ENCODE results near the gene SECISBP2L. TPM values are rescaled to one million over a fixed set of nuclear protein-coding genes. Genes with fewer than 3 reads are reported as not detected.
A peak's percentile ranks its signal among the peaks of the same experiment; 100 is the strongest.
"Not testable (repeated sequence)": the region's sequence is repeated elsewhere in the genome, so short reads cannot be mapped to it uniquely, and the experiment has no call there.

The SECISBP2L gene
- total RNA-seq, 1 experiment from 2014 or later = 14.5 TPM

DNA sequence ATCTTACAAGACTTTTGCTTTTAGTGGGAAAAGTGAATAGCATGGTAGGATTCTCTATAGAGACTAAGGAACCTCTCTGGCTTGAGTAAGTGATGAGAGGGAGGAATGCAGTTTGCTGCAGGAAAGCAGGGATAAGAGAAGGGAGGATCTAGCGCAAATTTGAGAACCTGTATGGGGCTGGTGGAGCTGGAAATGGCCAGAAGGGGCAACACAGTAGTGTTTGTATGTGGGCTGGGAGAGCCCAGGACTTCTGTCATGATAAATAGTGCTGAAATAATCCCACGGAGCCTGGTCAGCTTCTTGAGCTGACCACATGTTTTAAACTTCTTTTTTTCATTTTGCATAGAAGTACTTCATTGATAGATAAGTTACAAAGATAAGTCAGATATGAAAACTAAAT, 71.4 kb downstream of the SECISBP2L start:
- peak; percentile 71 for DNase-seq
- Histone ChIP-seq H3K27me3 (ENCODE audit: control insufficient read depth, insufficient read depth, low read length) (0 out of 2 replicates have a peak, but pooled peaks cover 2% of the 10 kb centered on the region), H3K4me3 (ENCODE audit: insufficient read depth, low read depth, low read length) (no peak overlapping the region), H3K36me3 (replicated peaks; ENCODE audit: control insufficient read depth, insufficient read depth, low read length) (no peaks in the 10 kb centered on the region)

DNA sequence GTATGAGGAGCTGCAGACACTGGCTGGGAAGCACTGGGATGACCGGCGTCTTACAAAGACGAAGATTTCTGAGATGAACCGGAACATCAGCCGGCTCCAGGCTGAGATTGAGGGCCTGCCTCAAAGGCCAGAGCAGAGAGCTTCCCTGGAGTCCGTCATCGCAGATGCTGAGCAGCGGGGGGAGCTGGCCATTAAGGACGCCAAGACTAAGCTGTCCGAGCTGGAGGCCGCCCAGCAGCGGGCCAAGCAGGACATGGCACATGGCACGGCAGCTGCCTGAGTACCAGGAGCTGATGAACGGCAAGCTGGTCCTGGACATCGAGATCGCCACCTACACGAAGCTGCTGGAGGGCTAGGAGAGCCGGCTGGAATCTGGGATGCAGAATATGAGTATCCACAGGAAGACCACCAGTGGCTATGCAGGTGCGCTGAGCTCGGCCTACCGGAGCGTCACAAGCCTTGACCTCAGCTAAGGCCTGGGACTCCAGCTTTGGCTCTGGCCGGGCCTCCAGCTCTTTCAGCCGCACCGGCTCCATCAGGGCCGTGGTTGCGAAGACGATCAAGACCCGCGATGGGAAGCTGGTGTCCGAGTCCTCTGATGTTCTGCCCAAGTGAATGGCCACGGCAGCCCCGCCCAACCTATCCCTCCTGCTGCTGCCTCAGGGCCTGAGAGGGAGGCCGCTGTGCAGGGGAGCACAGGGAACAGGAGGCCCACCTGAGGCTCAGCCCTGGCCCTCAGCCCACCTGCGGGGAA, 73.3 kb downstream of the SECISBP2L start:
- no peak overlapping the region for H3K4me3 ChIP-seq (ENCODE audit: insufficient read depth, low read depth, low read length)
- DNase-seq = no peak
- H3K36me3 ChIP-seq (replicated peaks; ENCODE audit: control insufficient read depth, insufficient read depth, low read length) = no peaks in the 10 kb centered on the region
- H3K27me3 ChIP-seq (ENCODE audit: control insufficient read depth, insufficient read depth, low read length) = 0 out of 2 replicates have a peak, but pooled peaks cover 2% of the 10 kb centered on the region

DNA sequence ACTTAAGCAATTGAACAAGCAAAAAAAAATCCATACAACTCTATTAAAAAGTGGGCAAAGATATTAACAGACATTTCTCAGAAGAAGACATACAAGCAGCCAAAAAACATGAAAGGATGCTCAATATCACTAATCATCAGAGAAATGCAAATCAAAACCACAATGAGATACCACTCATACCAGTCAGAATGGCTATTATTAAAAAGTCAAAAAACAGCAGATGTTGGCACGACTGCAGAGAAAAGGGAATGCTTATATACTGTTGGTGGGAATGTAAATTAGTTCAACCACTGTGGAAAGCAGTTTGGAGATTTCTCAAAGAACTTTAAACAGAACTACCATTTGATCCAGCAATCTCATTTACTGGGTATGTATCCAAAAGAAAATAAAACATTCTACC, 75.3 kb downstream of the SECISBP2L start:
- not testable (repeated sequence) for H3K4me3 ChIP-seq (ENCODE audit: insufficient read depth, low read depth, low read length); H3K27me3 ChIP-seq (ENCODE audit: control insufficient read depth, insufficient read depth, low read length); DNase-seq; H3K36me3 ChIP-seq (replicated peaks; ENCODE audit: control insufficient read depth, insufficient read depth, low read length)

DNA sequence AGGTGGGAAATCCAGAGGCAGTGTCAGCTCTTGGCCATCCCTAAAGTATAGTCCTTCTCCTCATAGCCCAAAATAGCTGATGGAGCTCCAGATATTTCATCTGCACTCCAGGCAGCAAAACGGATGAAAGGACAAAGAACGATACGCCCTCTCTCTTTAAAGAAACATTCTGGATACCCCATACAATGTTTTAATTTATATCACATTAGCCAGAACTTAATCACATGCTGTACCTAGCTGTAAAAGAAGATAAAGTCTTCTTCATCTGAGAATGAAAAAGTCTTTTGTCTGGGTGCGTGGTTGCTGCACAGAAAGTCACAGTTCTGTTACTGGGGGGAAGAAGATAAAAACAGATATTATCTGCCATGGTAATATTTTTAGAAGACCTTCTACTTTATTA, 78.2 kb downstream of the SECISBP2L start:
- Histone ChIP-seq H3K4me3 (ENCODE audit: insufficient read depth, low read depth, low read length) (no peak overlapping the region), H3K36me3 (replicated peaks; ENCODE audit: control insufficient read depth, insufficient read depth, low read length) (no peaks in the 10 kb centered on the region), H3K27me3 (ENCODE audit: control insufficient read depth, insufficient read depth, low read length) (peaks cover 3% of the 10 kb centered on the region)
- no peak for DNase-seq

DNA sequence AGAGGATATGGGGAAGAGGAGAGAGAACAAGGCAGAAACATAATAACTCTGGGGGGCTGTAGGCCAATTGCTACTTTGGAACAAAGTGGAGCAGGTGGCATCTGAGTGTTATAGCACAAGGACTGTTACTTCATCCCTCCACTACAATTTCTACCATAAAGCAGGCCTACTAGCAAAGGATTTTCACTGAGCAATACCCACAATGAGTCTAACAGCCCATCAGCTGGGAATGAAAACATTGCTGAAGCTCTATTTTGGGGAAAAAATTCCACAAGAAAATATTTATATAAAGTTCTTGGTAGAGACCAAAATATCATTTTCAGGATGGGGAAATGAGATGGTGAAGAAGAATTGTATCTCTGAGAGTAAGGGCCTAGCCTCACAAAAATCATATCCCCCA, 78.9 kb downstream of the SECISBP2L start:
- Histone ChIP-seq H3K4me3 (ENCODE audit: insufficient read depth, low read depth, low read length) (no peak overlapping the region), H3K27me3 (ENCODE audit: control insufficient read depth, insufficient read depth, low read length) (peaks cover 10% of the 10 kb centered on the region), H3K36me3 (replicated peaks; ENCODE audit: control insufficient read depth, insufficient read depth, low read length) (no peaks in the 10 kb centered on the region)
- DNase-seq = no peak

DNA sequence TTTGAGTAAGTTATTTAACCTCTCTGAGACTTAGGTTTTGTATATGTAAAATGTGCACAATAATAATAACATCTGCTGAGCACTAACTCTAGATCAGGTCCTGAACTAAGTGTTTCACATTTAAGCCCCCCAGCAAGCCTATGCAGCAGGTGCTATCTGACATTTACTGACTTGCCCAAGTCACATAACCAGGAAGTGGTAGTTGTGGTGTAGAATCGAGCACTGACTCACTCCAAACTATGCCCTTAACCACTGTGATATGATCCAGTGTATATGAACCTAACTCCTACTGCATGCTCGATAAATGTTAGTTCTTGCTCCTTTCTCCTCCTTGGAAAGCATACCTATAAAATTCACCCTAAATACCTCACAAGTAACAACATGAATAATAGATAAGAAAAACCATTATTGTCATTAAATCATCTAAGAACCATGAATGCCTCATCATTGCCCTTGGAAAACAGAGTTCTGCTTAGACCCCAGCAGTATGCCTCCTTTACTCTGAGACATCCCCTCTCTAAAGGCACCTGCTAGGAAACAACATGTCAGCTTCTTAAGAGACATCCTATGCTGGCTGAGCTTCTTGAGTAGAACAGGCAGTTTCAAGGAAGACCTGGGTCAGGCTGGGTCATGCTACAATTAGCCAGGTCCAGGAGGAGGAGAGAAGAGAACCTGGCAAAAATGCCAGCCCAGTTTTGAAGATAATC, 79.5 kb downstream of the SECISBP2L start:
- H3K4me3 ChIP-seq (ENCODE audit: insufficient read depth, low read depth, low read length) = no peak overlapping the region
- no peaks in the 10 kb centered on the region for H3K36me3 ChIP-seq (replicated peaks; ENCODE audit: control insufficient read depth, insufficient read depth, low read length)
- DNase-seq = no peak
- H3K27me3 ChIP-seq (ENCODE audit: control insufficient read depth, insufficient read depth, low read length) = peaks cover 16% of the 10 kb centered on the region

DNA sequence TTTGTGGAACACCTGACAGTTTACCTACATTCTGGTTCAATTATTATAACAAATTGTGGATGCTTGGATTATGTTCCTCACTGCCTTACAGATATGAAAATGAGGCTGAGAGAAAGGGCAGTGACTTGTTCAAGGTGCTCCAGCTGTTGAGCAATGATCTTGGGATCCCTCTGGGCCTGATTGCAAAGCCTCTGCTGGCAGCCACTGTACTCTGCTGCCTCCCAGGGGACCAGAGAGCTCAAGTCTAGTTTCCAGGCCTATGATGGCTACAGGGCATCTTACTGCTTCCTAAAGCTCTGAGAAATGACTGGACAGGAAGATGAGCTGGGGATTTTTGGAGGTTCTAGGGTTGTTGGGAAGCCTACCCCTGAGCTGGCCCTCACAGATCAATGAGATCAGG, 80.3 kb downstream of the SECISBP2L start:
- Histone ChIP-seq H3K4me3 (ENCODE audit: insufficient read depth, low read depth, low read length) (no peak overlapping the region), H3K36me3 (replicated peaks; ENCODE audit: control insufficient read depth, insufficient read depth, low read length) (no peaks in the 10 kb centered on the region), H3K27me3 (ENCODE audit: control insufficient read depth, insufficient read depth, low read length) (peaks cover 20% of the 10 kb centered on the region)
- peak; percentile 33 for DNase-seq

DNA sequence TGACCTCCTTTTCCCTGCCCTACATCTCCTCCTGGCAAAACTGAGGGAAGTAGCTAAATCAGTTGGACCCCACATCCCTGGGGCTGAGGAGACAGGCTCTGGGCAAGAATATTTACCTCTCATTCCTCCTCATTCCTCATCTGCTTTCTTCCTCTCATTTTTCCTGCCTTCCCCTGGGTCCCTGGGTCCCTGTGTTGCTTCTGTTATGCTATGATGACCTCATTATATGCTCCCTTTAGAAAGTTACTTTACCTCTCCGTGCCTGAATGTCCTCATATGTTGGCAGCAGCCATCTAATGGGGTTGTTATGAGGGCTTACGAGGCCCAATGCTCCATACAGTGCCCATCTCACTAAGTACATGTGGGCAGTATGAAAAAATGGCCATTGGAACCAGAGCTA, 81.3 kb downstream of the SECISBP2L start:
- peaks cover 21% of the 10 kb centered on the region for H3K27me3 ChIP-seq (ENCODE audit: control insufficient read depth, insufficient read depth, low read length)

DNA sequence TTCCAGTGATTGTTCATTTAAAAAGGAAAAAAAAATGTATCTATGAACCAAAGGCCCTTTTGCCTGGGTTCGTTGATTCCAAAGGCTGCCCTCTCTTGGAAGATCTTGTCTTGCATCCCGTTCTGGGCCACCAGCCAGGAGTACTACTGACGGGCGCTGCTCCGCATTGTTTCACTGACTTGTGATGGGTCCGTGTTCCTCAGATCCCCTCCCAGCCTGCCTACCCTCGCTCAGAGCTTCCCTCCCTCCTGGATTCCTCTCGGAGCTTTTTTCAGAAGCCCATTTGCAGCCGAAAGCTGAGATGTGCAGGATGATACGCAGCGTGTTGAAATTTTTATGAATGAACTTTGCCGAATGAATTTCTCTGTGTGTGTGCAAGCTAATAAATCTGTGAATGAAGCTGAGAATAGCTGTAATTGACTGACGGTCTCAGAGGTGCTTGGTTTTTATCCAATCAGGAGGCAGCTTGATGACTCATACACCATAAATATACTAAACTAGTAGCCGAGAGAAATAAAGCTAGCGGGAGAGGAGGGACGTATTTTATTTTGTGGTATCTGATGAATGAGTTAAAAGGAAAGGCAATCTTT, 82.6 kb downstream of the SECISBP2L start, which contains the start of gene SHC4:
Gene SHC4 (minus strand): TSS at position 396 of the 590 bp plus-strand sequence. CDS start 904 bp downstream, outside the sequence.
- Histone ChIP-seq H3K27me3 (ENCODE audit: control insufficient read depth, insufficient read depth, low read length) (peaks cover 21% of the 10 kb centered on the region), H3K4me3 (ENCODE audit: insufficient read depth, low read depth, low read length) (peak within 1 kb of the TSS; percentile 55), H3K36me3 (replicated peaks; ENCODE audit: control insufficient read depth, insufficient read depth, low read length) (no peaks in the 10 kb centered on the region)
- DNase-seq = peak; percentile 80

More for the DNA sequence above, 81.3 kb downstream of the SECISBP2L start:
- no peak for DNase-seq
- Histone ChIP-seq H3K4me3 (ENCODE audit: insufficient read depth, low read depth, low read length) (no peak overlapping the region), H3K36me3 (replicated peaks; ENCODE audit: control insufficient read depth, insufficient read depth, low read length) (no peaks in the 10 kb centered on the region)

DNA sequence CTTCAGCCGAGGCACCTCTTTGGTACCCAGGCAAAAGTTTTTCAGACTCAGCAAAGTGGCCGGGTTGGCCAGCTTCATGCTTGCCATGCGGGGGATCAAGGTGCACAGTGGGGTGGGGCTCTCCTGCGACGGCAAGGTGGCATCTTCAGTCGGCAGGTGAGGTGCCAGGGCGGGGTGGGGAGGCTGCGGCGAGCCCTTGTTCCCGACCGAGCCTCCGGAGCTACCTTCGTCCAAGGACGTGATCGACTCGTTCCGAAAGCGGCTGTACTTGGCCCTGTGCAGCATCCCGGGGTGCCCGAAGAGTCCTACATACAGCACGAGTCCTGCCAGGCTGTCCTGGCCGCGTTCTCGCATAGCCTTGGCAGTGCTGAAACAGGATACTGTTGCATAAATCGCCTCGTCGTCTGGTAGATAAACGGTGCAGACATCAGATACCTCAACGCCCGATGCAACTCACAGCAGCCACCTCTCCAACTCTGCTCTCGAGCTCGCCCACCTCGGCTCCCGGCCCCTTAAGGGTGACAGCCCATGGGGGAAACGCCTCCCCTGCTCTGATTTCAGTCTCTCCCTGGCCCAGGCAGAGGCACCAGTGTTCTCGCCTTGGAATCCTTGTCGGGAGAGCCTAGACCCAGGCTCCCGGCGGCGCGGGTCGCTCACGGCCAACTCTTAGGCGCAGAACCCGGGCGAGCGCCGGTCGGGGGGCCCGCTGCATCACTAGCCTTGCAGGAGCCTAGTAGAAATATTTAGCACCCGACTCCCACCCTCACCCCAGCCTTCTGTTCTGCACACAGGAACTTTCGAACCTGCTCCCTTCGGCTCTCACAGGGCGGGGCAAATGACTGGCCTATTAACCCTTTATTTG, 83.4 kb downstream of the SECISBP2L start:
- H3K27me3 ChIP-seq (ENCODE audit: control insufficient read depth, insufficient read depth, low read length) = peaks cover 21% of the 10 kb centered on the region
- peak; percentile 63 for DNase-seq
- peak overlapping the region; percentile 55 for H3K4me3 ChIP-seq (ENCODE audit: insufficient read depth, low read depth, low read length)
- H3K36me3 ChIP-seq (replicated peaks; ENCODE audit: control insufficient read depth, insufficient read depth, low read length) = no peaks in the 10 kb centered on the region

DNA sequence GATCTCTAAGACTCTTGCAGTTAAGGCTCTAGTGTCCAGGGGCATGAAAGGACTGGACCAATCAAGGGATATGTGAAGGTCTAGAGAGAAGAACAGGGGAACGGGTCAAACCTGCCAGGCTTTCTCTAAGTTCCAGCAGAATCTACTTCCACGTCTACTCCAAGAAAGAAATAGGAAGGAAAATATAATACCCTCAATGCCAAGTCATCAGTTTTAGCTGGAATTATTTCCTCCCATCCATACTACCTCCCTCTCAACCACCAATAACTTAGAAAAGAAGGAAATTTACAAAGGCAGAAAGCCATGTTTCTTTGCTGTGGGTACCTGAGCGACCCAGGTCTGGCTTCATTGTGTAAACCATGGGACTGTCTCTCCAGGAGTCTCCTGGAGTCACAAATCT, 90.3 kb downstream of the SECISBP2L start:
- H3K4me3 ChIP-seq (ENCODE audit: insufficient read depth, low read depth, low read length) = no peak overlapping the region
- no peak for DNase-seq
- H3K36me3 ChIP-seq (replicated peaks; ENCODE audit: control insufficient read depth, insufficient read depth, low read length) = no peaks in the 10 kb centered on the region
- peaks cover under 1% of the 10 kb centered on the region; the same call in 1 of the 2 replicates for H3K27me3 ChIP-seq (ENCODE audit: control insufficient read depth, insufficient read depth, low read length)

DNA sequence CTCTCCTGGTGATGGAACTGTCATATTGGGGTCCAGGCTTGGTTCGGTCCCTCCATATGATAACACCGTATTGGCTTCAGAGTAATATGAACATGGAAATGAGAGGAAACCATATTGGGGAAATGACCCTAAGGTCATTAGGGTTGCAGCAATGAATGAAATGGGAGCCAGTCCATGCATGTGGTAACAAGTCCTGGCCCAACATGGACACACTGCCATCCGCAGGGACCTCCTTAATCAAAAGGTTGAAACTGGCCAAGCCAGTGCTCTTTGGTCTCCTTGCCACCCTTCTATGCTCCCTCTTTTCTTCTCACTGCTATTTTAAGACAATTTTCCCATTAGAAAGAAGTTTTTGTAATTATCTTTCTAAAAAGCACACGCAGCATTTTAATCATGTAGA, 90.9 kb downstream of the SECISBP2L start:
- H3K27me3 ChIP-seq (ENCODE audit: control insufficient read depth, insufficient read depth, low read length) = no peaks in the 10 kb centered on the region; the same call in 1 of the 2 replicates
- H3K4me3 ChIP-seq (ENCODE audit: insufficient read depth, low read depth, low read length) = no peak overlapping the region
- no peak for DNase-seq
- no peaks in the 10 kb centered on the region for H3K36me3 ChIP-seq (replicated peaks; ENCODE audit: control insufficient read depth, insufficient read depth, low read length)

DNA sequence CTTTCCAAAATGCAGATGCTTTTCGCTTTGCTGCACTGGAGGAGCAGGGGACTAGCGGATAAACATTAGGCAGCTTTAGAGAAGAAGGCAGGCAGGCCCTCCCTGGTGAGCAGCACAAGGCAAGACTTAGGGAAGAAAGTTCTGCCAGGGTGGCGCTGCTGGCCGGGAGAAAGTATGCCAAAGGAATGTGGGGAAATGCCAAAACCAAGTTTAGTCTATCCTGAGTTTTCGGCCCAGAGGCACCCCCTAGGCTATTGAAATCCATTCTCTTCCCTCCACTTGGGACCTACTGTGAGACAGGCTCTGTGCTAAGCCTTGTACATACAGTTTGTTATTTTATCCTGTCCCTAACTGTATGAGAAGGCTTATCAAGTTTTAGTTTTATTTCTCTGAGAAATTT, 91.7 kb downstream of the SECISBP2L start:
- Histone ChIP-seq H3K4me3 (ENCODE audit: insufficient read depth, low read depth, low read length) (no peak overlapping the region), H3K36me3 (replicated peaks; ENCODE audit: control insufficient read depth, insufficient read depth, low read length) (no peaks in the 10 kb centered on the region), H3K27me3 (ENCODE audit: control insufficient read depth, insufficient read depth, low read length) (no peaks in the 10 kb centered on the region; the same call in 1 of the 2 replicates)
- no peak for DNase-seq

DNA sequence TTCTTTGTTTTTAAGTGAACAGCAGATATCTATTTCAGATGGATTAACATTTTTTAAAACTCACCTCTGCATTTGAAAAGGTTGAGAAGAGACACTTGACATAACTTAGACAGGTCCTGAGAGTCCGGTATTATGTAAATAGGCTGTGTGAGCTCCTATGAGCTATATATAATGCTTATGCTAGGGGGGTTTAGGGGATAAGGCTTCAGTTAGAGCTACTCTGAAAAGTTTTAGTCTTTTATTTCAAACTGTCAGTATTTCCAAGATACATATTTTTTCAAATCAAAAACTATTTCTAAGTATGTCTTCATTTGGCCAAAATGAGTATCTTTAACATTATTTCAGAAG, 99.4 kb downstream of the SECISBP2L start:
- DNase-seq = no peak
- Histone ChIP-seq H3K36me3 (replicated peaks; ENCODE audit: control insufficient read depth, insufficient read depth, low read length) (no peaks in the 10 kb centered on the region), H3K4me3 (ENCODE audit: insufficient read depth, low read depth, low read length) (no peak overlapping the region), H3K27me3 (ENCODE audit: control insufficient read depth, insufficient read depth, low read length) (no peaks in the 10 kb centered on the region)
